Measurements from ENCODE around the gene GRAMD2B.

DNA sequence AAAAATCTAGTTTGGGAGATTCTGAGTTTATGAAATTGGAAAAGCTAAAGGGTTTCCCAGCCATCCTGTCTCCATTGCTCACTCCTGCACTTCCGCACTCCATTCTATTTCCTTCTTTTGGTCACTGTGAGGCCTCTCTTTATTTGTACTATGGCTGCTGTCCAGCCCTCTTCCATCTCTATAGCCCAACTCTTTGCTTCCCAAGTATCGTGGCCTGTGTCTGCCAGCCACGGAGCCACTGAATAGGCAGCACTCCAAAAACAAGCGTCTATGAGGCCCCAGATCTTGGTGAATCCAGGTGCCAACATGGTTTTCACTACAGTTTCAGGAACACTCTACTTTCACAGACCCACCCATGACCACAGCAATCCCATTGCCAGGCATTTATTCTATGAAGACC, 37.2 kb downstream of the GRAMD2B start:
- TF ChIP-seq EZH2 (optimal IDR thresholded peaks at IDR 0.05; ENCODE audit: low read depth, low read length) (no peak), CTCF (IDR thresholded peaks at IDR 0.05; ENCODE audit: low read length) (no peak), EZH2phosphoT487 (IDR thresholded peaks at IDR 0.05; ENCODE audit: low read length) (no peak)
